HCT116 (cell line): ENCODE measurements around the gene VWC2. TPM values are rescaled to one million over a fixed set of nuclear protein-coding genes. Genes with fewer than 3 reads are reported as not detected.

Experiments
- ATAC-seq: fragments of 200-7000 bp; cut with Tn5 transposase; 2 replicates; pipeline ENCODE4 v1.9.1; 2020; ENCODE audit warnings: mild to moderate bottlenecking, moderate library complexity
- BruUV-seq: library from RNA; stranded (reverse); fragments of 400-500 nt; replicated peaks from 2 replicates; lab custom pipeline; 2021; lab: Mats Ljungman, UMichigan
- CTCF ChIA-PET: fragments of 300-600 bp; sonication (Branson Sonifier 250); formaldehyde crosslinking; loops from one replicate; lab custom pipeline; 2021; ENCODE audit warnings: antibody characterized with exemption; lab: Charles Lee
- POLR2A ChIA-PET: fragments of 300-600, 350-600 bp; sonication (Branson Sonifier 250); formaldehyde crosslinking; loops from one replicate; lab custom pipeline; 2021; ENCODE audit warnings: antibody characterized with exemption; lab: Charles Lee
- RAD21 ChIA-PET, 2 experiments: fragments of 300-600 bp; sonication (Branson Sonifier 250); formaldehyde crosslinking; loops; one replicate each; lab custom pipeline; 2023; ENCODE audit warnings: low total read pairs in 2 of 2; ENCODE audit not compliant: uncharacterized antibody in 2 of 2, unreplicated experiment in 2 of 2, low non-redundant PET in 1 of 2; lab: Charles Lee
- DNase-seq: peaks from one replicate; pipeline ENCODE4 v3.0.0-alpha.2; 2010; ENCODE audit warnings: low read depth, low spot score
- H2AFZ ChIP-seq: fragments of 200-600 bp; shearing (Covaris generic), sonication (generic); 2 replicates; pipeline ENCODE4 v1.6.1; 2017; ENCODE audit warnings: low read depth, mixed run types, mixed read lengths, antibody characterized with exemption, low read length; ENCODE audit not compliant: poor library complexity, severe bottlenecking
- H3K27ac ChIP-seq: 2 replicates; pipeline ENCODE4 v1.5.1; 2012; ENCODE audit warnings: low read depth, low read length
- H3K27me3 ChIP-seq: fragments of 200-600 bp; sonication (generic); 2 replicates; pipeline ENCODE4 v1.6.1; 2016; ENCODE audit warnings: mixed run types, low read length, mixed read lengths; ENCODE audit not compliant: insufficient read depth
- H3K36me3 ChIP-seq, 2 experiments: fragments of 200-500 bp in 1 of 2; fragments of 200-600 bp in 1 of 2; sonication (Bioruptor generic) in 1 of 2; sonication (generic) in 1 of 2; 2 replicates each; pipeline versions ENCODE4 v1.5.1 to v1.6.1; 2014 to 2016; ENCODE audit warnings: low read length in 2 of 2, inconsistent platforms in 1 of 2, mixed read lengths in 1 of 2, mixed run types in 1 of 2; ENCODE audit not compliant: insufficient read depth in 2 of 2, control insufficient read depth in 1 of 2
- H3K4me1 ChIP-seq, 2 experiments: fragments of 200-600 bp in 1 of 2; sonication (generic) in 1 of 2; 2 replicates each; pipeline versions ENCODE4 v1.5.1 to v1.6.1; 2012 to 2017; ENCODE audit warnings: low read length in 2 of 2, inconsistent platforms in 1 of 2, mild to moderate bottlenecking in 1 of 2, mixed read lengths in 1 of 2, mixed run types in 1 of 2, moderate library complexity in 1 of 2; ENCODE audit not compliant: insufficient read depth in 2 of 2, control insufficient read depth in 1 of 2
- H3K4me2 ChIP-seq: fragments of 200-600 bp; sonication (generic); 2 replicates; pipeline ENCODE4 v1.6.1; 2017; ENCODE audit warnings: mixed run types, low read length, mixed read lengths
- H3K4me3 ChIP-seq, 2 experiments: fragments of 200-600 bp in 1 of 2; sonication (generic) in 1 of 2; replicated peaks in 1 of 2; 2 replicates each; pipeline ENCODE4 v1.5.1; 2011 to 2016; ENCODE audit warnings: low read length in 2 of 2, control low read depth in 1 of 2, low read depth in 1 of 2, mild to moderate bottlenecking in 1 of 2, mixed read lengths in 1 of 2, mixed run types in 1 of 2
- H3K79me2 ChIP-seq: fragments of 200-600 bp; sonication (generic); 2 replicates; pipeline ENCODE4 v1.6.1; 2017; ENCODE audit warnings: mild to moderate bottlenecking, mixed run types, low read length, moderate library complexity, mixed read lengths; ENCODE audit not compliant: insufficient read depth
- H3K9ac ChIP-seq: fragments of 200-600 bp; sonication (generic); 2 replicates; pipeline ENCODE4 v1.6.1; 2016; ENCODE audit warnings: low read length, mixed read lengths
- H3K9me2 ChIP-seq: fragments of 200-600 bp; sonication (generic), shearing (Covaris generic); 2 replicates; pipeline ENCODE4 v1.6.1; 2017; ENCODE audit warnings: mixed run types, mild to moderate bottlenecking, moderate library complexity; ENCODE audit not compliant: insufficient read depth
- H3K9me3 ChIP-seq, 2 experiments: fragments of 200-500 bp in 1 of 2; fragments of 200-600 bp in 1 of 2; sonication (Bioruptor generic) in 1 of 2; sonication (generic) in 1 of 2; 2 replicates each; pipeline ENCODE4 v1.6.1; 2014 to 2017; ENCODE audit warnings: low read length in 2 of 2, mixed read lengths in 2 of 2, inconsistent platforms in 1 of 2, low read depth in 1 of 2, mild to moderate bottlenecking in 1 of 2, mixed run types in 1 of 2, moderate library complexity in 1 of 2; ENCODE audit not compliant: control insufficient read depth in 1 of 2, insufficient read depth in 1 of 2
- H4K20me1 ChIP-seq: fragments of 200-600 bp; sonication (generic), shearing (Covaris generic); 2 replicates; pipeline ENCODE4 v1.6.1; 2017; ENCODE audit warnings: mixed run types, mild to moderate bottlenecking, moderate library complexity; ENCODE audit not compliant: insufficient read depth
- CBX3 ChIP-seq: IDR thresholded peaks from 2 replicates; pipeline ENCODE4 v1.6.1; 2012; ENCODE audit warnings: low read depth
- CEBPB ChIP-seq: IDR thresholded peaks from 2 replicates; pipeline ENCODE4 v1.6.1; 2012; ENCODE audit warnings: low read depth
- ELF1 ChIP-seq: IDR thresholded peaks from 2 replicates; pipeline ENCODE4 v1.6.1; 2012; ENCODE audit warnings: low read depth, borderline replicate concordance
- POLR2A ChIP-seq: IDR thresholded peaks from 2 replicates; pipeline ENCODE4 v1.7.0; 2011; ENCODE audit warnings: borderline replicate concordance; ENCODE audit not compliant: insufficient read depth, insufficient read length; ENCODE audit errors: extremely low read depth
- POLR2AphosphoS5 ChIP-seq: IDR thresholded peaks from 2 replicates; pipeline ENCODE4 v1.6.1; 2011; ENCODE audit warnings: mild to moderate bottlenecking, low read depth, low read length, moderate library complexity
- SIN3A ChIP-seq: IDR thresholded peaks from 2 replicates; pipeline ENCODE4 v1.6.1; 2012; ENCODE audit warnings: low read depth
- SP1 ChIP-seq: IDR thresholded peaks from 2 replicates; pipeline ENCODE4 v1.6.1; 2012; ENCODE audit warnings: low read depth
- SRF ChIP-seq: IDR thresholded peaks from 2 replicates; pipeline ENCODE4 v1.6.1; 2012; ENCODE audit warnings: low read depth
- ZBTB33 ChIP-seq: IDR thresholded peaks from 2 replicates; pipeline ENCODE4 v1.6.1; 2011; ENCODE audit warnings: mild to moderate bottlenecking, low read length, moderate library complexity; ENCODE audit not compliant: insufficient replicate concordance; ENCODE audit errors: extremely low read depth
- ZNF274 ChIP-seq: fragments of 200-500 bp; sonication (Bioruptor generic); IDR thresholded peaks from 2 replicates; pipeline ENCODE4 v1.6.1; 2014; ENCODE audit warnings: mild to moderate bottlenecking, low read depth, low read length, inconsistent platforms
- intact Hi-C: fragments of 100-400 bp; cut with micrococcal nuclease; formaldehyde crosslinking; loops from 2 replicates; pipeline ENCODE4 v1.10.0; 2022
- total RNA-seq: library from RNA; stranded (reverse); gene quantifications from one replicate; pipeline ENCODE4 v1.2.1, GENCODE V29; 2021; ENCODE audit not compliant: unreplicated experiment
- TF ChIP-seq, protein P1 (sequence below), 3 experiments: fragments of 200-600 bp in 1 of 3; sonication (generic) in 1 of 3; IDR thresholded peaks in 2 of 3; conservative IDR thresholded peaks in 1 of 3; 2 replicates each; pipeline ENCODE4 v1.5.1; 2012 to 2017; ENCODE audit warnings: low read depth in 2 of 3, low read length in 2 of 3, antibody characterized with exemption in 1 of 3, borderline replicate concordance in 1 of 3, control low read depth in 1 of 3, mild to moderate bottlenecking in 1 of 3, mixed read lengths in 1 of 3, mixed run types in 1 of 3, moderate library complexity in 1 of 3; ENCODE audit not compliant: insufficient read depth in 1 of 3

Gene VWC2
- total RNA-seq, 1 experiment from 2014 or later: not detected

- no peaks in the 10 kb centered on the region for H3K36me3 ChIP-seq
- no peak overlapping the region for H3K9ac ChIP-seq
- H4K20me1 ChIP-seq: no peaks in the 10 kb centered on the region
- ChIA-PET POLR2A (no interaction called here), RAD21 (no interaction called here), CTCF (no interaction called here)
- H3K9me2 ChIP-seq: no peaks in the 10 kb centered on the region
- no peaks in the 10 kb centered on the region for H3K4me1 ChIP-seq
- DNase-seq: no peak
- H3K27ac ChIP-seq: no peak overlapping the region
- ATAC-seq: no peak
- no peak overlapping the region for H2AFZ ChIP-seq
- no TSS peak for BruUV-seq
- no peaks in the 10 kb centered on the region for H3K79me2 ChIP-seq
- no peak overlapping the region for H3K4me3 ChIP-seq
- H3K9me3 ChIP-seq: peaks cover 0 to 4% of the 10 kb centered on the region in 2 experiments; a peak in 2 of 4 replicates
- TF ChIP-seq CEBPB: no peak
- TF ChIP-seq CBX3: no peak
- TF ChIP-seq SIN3A: no peak
- no peak for TF ChIP-seq ZBTB33
- TF ChIP-seq ELF1: no peak
- no peak for TF ChIP-seq ZNF274
- TF ChIP-seq POLR2AphosphoS5: no peak
- no peak for TF ChIP-seq SP1
- no peak for TF ChIP-seq POLR2A
- TF ChIP-seq, protein P1, sequence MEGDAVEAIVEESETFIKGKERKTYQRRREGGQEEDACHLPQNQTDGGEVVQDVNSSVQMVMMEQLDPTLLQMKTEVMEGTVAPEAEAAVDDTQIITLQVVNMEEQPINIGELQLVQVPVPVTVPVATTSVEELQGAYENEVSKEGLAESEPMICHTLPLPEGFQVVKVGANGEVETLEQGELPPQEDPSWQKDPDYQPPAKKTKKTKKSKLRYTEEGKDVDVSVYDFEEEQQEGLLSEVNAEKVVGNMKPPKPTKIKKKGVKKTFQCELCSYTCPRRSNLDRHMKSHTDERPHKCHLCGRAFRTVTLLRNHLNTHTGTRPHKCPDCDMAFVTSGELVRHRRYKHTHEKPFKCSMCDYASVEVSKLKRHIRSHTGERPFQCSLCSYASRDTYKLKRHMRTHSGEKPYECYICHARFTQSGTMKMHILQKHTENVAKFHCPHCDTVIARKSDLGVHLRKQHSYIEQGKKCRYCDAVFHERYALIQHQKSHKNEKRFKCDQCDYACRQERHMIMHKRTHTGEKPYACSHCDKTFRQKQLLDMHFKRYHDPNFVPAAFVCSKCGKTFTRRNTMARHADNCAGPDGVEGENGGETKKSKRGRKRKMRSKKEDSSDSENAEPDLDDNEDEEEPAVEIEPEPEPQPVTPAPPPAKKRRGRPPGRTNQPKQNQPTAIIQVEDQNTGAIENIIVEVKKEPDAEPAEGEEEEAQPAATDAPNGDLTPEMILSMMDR (IDR thresholded peaks at IDR 0.05 in 2 of 3, conservative IDR thresholded peaks at IDR 0.05 in 1 of 3; ENCODE audit: borderline replicate concordance in 1 of 3, insufficient read depth in 1 of 3, low read depth in 2 of 3, low read length in 2 of 3): no peak
- no peak for TF ChIP-seq SRF
- no peak overlapping the region for H3K4me2 ChIP-seq
- intact Hi-C loops: no loop called here
- H3K27me3 ChIP-seq: no peaks in the 10 kb centered on the region
Observed at GRCh38 chr7:49778731-49779270, 5.4 kb downstream of the VWC2 start.
